Activated naive CD8-positive, alpha-beta T cell treated with anti-CD3 and anti-CD28 coated beads for 36 hours (primary cell): ENCODE data around the gene SYNGR2. TPM values are rescaled to one million over a fixed set of nuclear protein-coding genes. Genes with fewer than 3 reads are reported as not detected.

Experiments
- DNase-seq: peaks from one replicate; pipeline ENCODE4 v3.0.0; 2021
- H3K27ac Mint-ChIP-seq: one replicate; pipeline ENCODE4 v1.8.0; 2022; ENCODE audit warnings: mild to moderate bottlenecking, moderate library complexity, mixed read lengths
- H3K27me3 Mint-ChIP-seq: one replicate; pipeline ENCODE4 v1.8.0; 2022; ENCODE audit warnings: mild to moderate bottlenecking, mixed read lengths
- H3K36me3 Mint-ChIP-seq: one replicate; pipeline ENCODE4 v1.8.0; 2021; ENCODE audit warnings: mild to moderate bottlenecking, mixed read lengths
- H3K4me1 Mint-ChIP-seq: one replicate; pipeline ENCODE4 v1.8.0; 2021; ENCODE audit warnings: mixed read lengths
- H3K4me3 Mint-ChIP-seq: one replicate; pipeline ENCODE4 v1.8.0; 2022; ENCODE audit warnings: mild to moderate bottlenecking, moderate library complexity, mixed read lengths
- H3K9me3 Mint-ChIP-seq: one replicate; pipeline ENCODE4 v1.8.0; 2022; ENCODE audit warnings: mixed read lengths
- total RNA-seq, 2 experiments: library from RNA; stranded (reverse); gene quantifications; one replicate each; pipeline ENCODE4 v1.2.3, GENCODE V29; 2021

SYNGR2 gene
- total RNA-seq, 2 experiments from 2014 or later, result 126 to 127 TPM

- DNase-seq, result no peak
- Mint-ChIP-seq H3K4me3 (peak overlapping the region; percentile 95), H3K27ac (peak overlapping the region; percentile 84), H3K9me3 (no peaks in the 10 kb centered on the region), H3K4me1 (peaks cover 2% of the 10 kb centered on the region), H3K27me3 (no peaks in the 10 kb centered on the region), H3K36me3 (peaks cover 28% of the 10 kb centered on the region)
These were observed 46.3 kb downstream of the SYNGR2 start for GRCh38 chr17:78214706-78215061.

- Mint-ChIP-seq H3K27me3 (no peaks in the 10 kb centered on the region), H3K4me1 (peaks cover 2% of the 10 kb centered on the region), H3K36me3 (peaks cover 45% of the 10 kb centered on the region), H3K27ac (no peak overlapping the region), H3K9me3 (no peaks in the 10 kb centered on the region), H3K4me3 (no peak overlapping the region)
- no peak for DNase-seq
These were observed 51.2 kb downstream of the SYNGR2 start for GRCh38 chr17:78219396-78220150.

Other genes starting within 250 kb of the SYNGR2 start
- gene TNRC6C, start 209.9 kb upstream of the SYNGR2 start, total RNA-seq, result 10 to 100 TPM; 16.2 to 19.2 TPM
- 100 to 1,000 TPM; 119 to 125 TPM for gene TMC6, start 39.8 kb upstream of the SYNGR2 start, total RNA-seq
- 100 to 1,000 TPM; 133 to 136 TPM for gene TMC8, start 37.8 kb upstream of the SYNGR2 start, total RNA-seq
- not detected for gene C17orf99, start 22.2 kb upstream of the SYNGR2 start, total RNA-seq
- 100 to 1,000 TPM; 144 to 150 TPM for gene TK1, start 18.5 kb downstream of the SYNGR2 start, total RNA-seq
- gene AFMID, start 18.8 kb downstream of the SYNGR2 start, total RNA-seq, result 10 to 100 TPM; 32.7 to 36.2 TPM
- gene BIRC5, start 45.7 kb downstream of the SYNGR2 start, total RNA-seq, result 100 to 1,000 TPM in 1 of 2 experiments, 10 to 100 TPM in 1; 92.4 to 102 TPM
- not detected for gene TMEM235, start 63.0 kb downstream of the SYNGR2 start, total RNA-seq
- gene SOCS3, start 191.5 kb downstream of the SYNGR2 start, total RNA-seq, result 10 to 100 TPM; 16.6 to 17.9 TPM
- 10 to 100 TPM; 39.1 to 43.7 TPM for gene PGS1, start 210.1 kb downstream of the SYNGR2 start, total RNA-seq